ENCODE data around the gene KCNQ1.

DNA sequence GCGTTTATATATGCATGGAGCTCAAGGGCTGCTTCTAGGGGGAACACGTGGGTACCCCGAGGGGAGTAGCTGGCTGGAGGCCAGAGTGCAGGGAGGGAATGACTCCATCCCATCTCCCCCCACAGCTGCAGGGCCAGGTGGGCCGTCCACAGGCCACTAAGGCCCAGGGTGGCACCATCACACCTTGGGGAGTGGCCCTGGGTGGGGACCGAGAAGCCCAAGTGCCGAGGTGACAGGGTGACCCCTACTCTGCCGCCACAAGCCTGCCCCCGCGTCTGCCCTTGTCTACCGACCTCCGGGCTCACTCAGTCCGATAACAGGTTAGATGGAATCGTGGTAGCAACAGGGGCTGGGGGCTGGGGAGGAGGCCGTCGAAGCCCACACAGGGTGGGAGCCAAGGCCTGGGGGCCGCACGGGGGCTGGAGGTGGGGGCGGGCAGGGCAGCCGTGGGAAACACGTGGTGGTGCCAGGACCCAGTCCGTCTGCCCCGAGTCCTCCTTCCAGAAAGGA lies 129.3 kb downstream of the KCNQ1 start:
- TF ChIP-seq POLR2A (IDR thresholded peaks at IDR 0.05), result no peak
- TF ChIP-seq, protein P1, sequence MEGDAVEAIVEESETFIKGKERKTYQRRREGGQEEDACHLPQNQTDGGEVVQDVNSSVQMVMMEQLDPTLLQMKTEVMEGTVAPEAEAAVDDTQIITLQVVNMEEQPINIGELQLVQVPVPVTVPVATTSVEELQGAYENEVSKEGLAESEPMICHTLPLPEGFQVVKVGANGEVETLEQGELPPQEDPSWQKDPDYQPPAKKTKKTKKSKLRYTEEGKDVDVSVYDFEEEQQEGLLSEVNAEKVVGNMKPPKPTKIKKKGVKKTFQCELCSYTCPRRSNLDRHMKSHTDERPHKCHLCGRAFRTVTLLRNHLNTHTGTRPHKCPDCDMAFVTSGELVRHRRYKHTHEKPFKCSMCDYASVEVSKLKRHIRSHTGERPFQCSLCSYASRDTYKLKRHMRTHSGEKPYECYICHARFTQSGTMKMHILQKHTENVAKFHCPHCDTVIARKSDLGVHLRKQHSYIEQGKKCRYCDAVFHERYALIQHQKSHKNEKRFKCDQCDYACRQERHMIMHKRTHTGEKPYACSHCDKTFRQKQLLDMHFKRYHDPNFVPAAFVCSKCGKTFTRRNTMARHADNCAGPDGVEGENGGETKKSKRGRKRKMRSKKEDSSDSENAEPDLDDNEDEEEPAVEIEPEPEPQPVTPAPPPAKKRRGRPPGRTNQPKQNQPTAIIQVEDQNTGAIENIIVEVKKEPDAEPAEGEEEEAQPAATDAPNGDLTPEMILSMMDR (IDR thresholded peaks at IDR 0.05), result no peak
